HG03575 (cell line): ENCODE measurements around the gene VGF.
"Not testable (repeated sequence)": the region's sequence is repeated elsewhere in the genome, so short reads cannot be mapped to it uniquely, and the experiment has no call there.

Experiments
- ATAC-seq: cut with Tn5 transposase; IDR thresholded peaks from one replicate; pipeline ENCODE4 v1.9.1; 2021; ENCODE audit not compliant: unreplicated experiment, insufficient number of reproducible peaks, low FRiP score; ENCODE audit errors: extremely low read depth

Gene VGF

DNA sequence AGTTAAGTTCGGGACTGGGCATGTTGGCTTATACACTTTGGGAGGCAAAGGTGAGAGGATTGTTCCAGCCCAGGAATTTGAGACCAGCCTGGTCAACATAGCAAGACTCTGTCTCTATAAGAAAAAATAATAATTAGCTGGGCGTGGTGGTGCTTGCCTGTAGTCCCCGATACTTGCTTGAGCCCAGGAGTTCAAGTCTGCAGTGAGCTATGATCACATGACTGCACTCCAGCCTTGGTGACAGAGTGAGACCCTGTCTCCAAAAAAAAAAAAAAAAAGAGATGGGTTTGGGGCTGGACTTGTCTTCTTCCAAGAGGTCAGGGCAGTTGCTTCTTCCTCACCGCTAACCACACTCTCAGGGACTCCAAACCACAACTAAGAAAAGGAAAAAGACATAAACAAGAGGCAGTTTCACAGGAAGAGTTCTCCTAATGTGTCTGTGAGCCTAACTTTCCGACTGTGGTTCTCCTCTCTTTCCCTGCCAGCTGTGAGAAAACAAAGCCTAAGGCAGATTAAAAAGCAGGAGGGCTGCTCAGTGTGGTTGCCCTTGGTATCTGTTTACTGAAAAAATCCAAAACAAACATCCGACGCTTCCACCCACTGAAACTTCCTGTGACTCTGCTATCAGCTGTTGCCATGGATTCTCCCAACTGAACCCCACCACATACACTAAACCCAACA is 40.9 kb downstream of the VGF start:
- no peak for ATAC-seq

DNA sequence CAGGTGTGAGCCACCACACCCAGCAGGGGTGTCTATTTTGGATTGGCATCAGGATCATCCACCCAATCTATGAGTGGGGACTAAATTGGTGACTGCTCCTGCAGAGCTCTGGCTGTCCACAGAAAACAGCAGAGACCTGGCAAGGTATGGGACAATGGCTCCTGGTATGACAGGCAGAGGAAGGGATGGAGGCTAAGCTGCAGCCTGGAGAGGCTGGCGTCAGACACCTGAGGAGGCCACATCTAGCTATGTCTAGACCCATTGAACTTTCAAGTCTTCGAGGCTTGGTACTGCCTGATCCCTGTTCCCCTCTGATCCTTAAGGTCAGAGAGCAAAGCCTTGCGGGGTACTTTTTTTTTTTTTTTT is 41.7 kb downstream of the VGF start:
- ATAC-seq: no peak

DNA sequence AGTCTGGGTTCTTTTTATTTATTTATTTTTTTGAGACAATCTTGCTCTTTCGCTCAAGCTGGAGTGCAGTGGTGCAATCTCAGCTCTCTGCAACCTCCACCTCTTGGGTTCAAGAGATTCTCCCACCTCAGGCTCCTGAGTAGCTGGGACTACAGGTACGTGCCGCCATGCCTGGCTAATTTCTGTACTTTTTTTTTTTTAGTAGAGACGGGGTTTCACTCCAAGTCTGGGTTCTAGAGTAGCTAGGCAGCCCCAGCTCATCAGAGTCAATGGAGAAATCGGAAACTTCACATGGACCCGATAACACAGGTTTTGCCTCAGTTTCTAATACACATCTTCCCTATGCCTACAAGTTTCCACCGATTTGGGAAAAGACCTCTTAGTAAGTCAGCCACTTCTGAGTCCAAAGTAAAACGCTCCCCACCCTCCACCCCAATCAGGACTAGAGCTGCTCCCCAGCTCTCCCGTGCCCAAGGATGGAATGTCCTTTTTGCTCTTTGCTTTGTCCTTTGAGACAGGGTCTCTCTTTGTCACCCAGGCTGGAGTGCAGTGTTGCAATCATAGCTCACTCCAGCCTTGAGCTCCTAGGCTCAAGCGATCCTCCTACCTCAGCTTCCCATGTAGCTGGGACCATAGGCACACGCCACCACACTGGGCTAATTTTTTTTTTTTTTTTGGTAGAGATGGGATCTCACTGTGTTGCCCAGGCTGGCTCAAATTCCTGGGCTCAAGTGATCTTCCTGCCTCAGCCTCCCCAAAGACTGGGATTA is 42.3 kb downstream of the VGF start:
- ATAC-seq: no peak

DNA sequence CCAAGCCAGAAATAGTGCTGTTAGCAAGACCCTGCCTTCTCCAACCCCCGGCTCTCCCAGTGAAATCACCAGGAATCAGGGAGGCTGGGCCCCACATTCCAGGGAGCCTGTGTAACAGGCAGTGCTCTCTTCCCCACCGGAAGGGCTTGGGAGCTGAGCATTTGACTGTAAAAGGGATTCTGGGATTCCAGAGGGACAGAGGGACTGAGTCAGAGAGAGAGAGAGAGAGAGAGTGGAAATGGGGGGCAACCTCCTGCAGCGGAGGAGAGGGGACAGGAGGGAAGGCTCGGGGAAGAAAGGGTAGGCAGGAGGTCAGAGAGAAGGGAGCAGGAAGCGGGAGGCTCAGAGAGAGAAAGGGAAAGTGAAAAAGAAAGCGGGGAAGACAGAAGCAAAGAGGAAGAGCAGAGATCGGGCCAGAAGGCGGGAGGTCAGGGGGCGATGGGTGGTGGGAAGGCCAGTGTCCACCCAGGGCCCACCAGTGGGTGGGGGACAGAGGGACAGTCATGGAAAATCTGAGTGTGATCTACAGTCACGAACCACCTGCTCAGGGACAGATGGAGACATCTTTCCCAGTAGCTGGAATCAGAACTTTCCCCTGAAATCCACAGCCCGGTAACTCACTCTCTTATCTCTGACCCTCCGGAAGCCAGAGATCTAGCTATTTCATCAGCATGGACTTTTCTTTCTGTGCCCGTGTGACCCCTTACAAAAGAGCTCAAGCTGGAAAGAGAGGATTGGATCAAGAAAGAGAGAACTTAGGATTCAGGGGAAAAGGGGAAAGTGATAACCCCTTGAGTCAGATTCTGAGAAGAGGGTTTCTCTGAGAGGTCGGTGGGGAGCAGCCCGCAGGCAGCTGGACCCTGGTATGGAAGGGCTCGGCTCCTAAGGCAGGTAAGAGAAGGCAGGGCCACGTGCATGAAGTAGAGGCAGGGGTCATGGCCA is 43.1 kb downstream of the VGF start:
- ATAC-seq: no peak

DNA sequence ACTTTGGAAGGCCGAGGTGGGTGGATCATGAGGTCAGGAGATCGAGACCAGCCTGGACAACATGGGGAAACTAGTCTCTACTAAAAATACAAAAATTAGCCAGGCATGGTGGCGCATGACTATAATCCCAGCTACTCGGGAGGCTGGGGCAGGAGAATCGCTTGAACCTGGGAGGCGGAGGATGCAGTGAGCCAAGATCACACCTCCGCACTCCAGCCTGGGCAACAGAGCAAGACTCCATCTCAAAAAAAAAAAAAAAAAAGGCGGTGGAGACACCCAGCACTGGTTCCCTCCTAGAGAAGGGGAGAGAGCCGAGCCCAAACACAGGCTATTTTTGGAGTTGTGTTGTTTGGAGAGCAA is 43.8 kb downstream of the VGF start:
- ATAC-seq: not testable (repeated sequence)

DNA sequence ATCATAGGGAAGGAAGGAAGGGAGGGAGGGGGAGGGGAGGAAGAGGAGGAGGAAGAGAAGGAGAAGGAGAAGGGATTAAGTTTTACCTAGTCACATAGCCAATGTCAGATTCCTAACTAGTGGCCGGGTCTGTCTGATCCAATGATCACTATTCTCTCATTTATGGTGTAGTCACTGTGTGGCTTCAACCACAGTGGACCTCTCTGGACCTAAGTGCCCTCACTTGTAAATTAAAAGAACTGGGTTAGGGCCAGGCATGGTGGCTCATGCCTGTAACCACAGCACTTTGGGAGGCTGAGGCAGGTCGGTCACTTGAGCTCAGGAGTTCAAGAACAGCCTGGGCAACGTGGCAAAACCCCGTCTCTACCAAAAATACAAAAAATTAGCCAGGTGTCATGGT is 45.1 kb downstream of the VGF start:
- no peak for ATAC-seq

DNA sequence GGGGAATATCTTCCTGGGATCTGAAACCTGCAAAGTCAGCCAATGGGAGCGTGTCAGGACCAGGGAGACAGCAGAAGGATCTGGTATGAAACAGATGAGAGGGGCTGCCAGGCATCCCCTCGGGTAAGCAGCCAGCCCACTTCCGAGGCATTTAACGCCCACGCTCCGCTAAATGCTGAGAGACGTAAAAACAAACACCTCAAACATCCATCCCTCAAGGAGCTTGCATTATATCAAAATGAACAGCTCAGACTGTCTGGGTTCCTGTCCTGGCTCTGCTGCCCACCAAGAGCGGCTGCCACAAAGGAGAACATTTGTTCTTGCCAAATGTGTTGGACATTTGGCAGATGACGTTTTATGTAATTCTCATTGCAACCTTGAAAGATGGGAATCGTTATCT is 45.5 kb downstream of the VGF start:
- ATAC-seq: no peak

DNA sequence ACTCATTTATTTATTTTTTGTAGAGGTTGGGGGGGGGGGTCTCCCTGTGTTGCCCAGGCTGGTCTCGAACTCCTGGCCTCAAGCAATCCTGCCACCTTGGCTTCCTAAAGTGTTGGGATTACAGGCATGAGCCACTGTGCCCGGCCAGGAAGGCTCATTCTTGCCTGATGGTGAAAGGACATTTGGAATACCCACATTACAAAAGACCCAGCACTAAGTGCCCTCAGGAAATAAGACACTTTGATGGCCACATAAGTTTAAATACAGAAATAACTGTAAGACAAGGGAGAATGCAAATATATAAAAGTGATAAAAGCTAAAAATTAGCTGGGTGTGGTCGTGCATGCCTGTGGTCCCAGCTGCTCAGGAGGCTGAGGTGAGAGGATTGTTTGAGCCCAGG is 46.5 kb downstream of the VGF start:
- no peak for ATAC-seq

DNA sequence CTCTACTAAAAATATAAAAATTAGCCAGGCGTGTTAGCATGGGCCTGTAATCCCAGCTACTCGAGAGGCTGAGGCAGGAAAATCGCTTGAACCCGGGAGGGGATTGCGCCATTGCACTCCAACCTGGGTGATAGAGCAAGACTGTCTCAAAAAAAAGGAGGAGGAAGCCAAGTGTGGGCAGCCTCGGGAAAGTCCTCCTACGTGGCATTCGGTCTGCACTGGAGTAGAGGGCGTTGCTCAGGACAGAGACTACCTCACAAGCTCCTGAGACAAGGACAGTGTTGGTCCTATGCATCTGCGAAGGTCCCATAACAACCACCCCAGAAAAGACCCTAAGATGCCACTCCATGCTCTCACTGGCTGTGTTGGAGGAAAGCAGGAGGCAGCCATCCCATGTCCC is 48.5 kb downstream of the VGF start:
- ATAC-seq: no peak

DNA sequence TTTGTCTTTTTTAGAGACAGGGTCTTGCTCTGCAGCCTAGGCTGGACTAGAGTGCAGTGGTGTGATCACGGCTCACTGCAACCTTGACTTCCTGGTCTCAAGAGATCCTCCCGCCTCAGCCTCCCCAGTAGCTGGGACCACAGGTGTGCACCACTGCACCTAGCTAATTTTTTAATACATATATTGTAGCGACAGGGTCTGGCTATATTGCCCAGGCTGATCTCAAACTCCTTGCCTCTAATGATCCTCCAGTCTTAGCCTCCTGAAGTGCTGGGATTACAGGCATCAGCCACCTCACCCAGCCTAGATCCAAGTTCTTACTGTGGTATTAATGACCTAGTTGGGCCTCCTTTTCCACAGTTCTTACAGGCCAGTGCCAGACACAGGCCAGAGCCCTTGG is 50.2 kb downstream of the VGF start:
- no peak for ATAC-seq

DNA sequence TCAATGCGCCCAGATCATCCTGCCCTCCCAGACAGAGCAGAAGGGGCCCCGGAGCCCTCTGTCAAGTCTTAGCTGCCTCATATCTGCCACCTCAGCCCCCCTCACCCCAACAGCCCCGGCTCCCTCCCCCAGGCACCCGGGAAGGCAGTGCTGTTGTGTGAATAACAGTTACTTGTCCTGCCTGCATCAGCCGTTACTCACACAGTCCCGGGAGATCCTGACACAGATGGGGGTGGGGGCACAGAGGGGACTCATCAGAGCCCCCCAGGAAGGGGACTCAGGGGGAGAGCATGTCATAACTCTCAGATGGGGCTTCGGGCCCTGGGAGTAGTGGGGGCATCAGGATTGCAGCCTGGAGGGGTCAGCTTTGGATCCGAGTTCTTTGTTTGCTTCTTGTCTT is 50.9 kb downstream of the VGF start:
- ATAC-seq: no peak

DNA sequence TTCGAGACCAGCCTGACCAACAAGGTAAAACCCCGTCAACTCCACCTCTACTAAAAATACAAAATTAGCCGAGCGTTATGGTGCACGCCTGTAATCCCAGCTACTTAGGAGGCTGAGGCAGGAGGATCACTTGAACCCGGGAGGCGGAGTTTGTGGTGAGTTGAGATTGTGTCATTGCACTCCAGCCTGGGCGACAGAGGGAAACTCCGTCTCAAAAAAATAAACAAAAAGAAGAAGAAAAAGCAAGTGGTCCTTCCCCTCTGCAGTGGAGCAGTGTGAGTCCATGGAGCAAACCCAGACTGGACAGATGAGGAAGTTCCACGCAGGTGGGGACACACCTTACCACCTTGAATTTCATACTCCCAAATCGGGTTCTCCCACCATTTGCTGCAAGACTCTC is 51.5 kb downstream of the VGF start:
- no peak for ATAC-seq

DNA sequence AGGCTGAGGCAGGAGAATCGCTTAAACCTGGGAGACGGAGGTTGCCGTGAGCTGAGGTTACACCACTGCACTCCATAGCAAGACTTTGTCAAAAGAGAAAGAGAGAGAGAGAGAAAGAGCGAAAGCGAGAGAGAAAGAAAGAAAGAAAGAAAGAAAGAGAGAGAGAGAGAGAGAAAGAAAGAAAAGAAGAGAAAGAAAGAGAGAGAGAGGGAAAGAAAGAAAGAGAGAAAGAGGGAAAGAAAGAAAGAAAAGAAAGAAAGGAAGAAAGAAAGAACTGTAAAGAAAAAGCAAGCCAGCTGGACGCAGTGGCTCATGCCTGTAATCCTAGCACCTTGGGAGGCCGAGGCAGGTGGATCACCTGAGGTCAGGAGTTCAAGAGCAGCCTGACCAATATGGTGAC is 52.2 kb downstream of the VGF start:
- not testable (repeated sequence) for ATAC-seq
